HepG2 (cell line): ENCODE measurements around the gene C10orf71. TPM values are rescaled to one million over a fixed set of nuclear protein-coding genes. Genes with fewer than 3 reads are reported as not detected.

Experiments
- ATAC-seq: fragments of 200-7000 bp; cut with Tn5 transposase; 3 replicates; pipeline ENCODE4 v1.9.1; 2020; ENCODE audit warnings: mild to moderate bottlenecking, moderate library complexity
- BruUV-seq: library from RNA; stranded (reverse); fragments of 400-500 nt; replicated peaks from 2 replicates; lab custom pipeline; 2021; lab: Mats Ljungman, UMichigan
- CTCF ChIA-PET: fragments of 300-600 bp; formaldehyde crosslinking; extraction: SDS; loops from one replicate; lab custom pipeline; 2021; ENCODE audit warnings: low total read pairs, inconsistent platforms, low intra/inter-chr PET ratio; lab: Yijun Ruan, JAX
- POLR2A ChIA-PET: fragments of 350-600 bp; sonication (Branson Sonifier 250); formaldehyde crosslinking; loops from one replicate; lab custom pipeline; 2020; ENCODE audit warnings: antibody characterized with exemption, inconsistent platforms; lab: Yijun Ruan, JAX
- DNase-seq: peaks from one replicate; pipeline ENCODE4 v3.0.0-alpha.2; 2015; ENCODE audit warnings: low spot score
- FAIRE-seq: peaks from 3 replicates; lab custom pipeline; 2011; peaks lifted over from hg19 to GRCh38; lab: Jason Lieb, UNC
- H2AFZ ChIP-seq: one replicate; pipeline ENCODE4 v1.6.1; 2011; ENCODE audit warnings: low read length, inconsistent platforms
- H3K27ac ChIP-seq: fragments of 300-600 bp; 3 replicates; pipeline ENCODE4 v1.8.0; 2011; ENCODE audit warnings: mixed run types, mild to moderate bottlenecking, mixed read lengths, low read length, inconsistent platforms; ENCODE audit not compliant: insufficient read depth; ENCODE audit errors: extremely low read length
- H3K27me3 ChIP-seq, 2 experiments: fragments of 200-600 bp in 1 of 2; 2 replicates in 1 of 2; 3 replicates in 1 of 2; pipeline versions ENCODE4 v1.6.0 to v1.8.0; 2011; ENCODE audit warnings: low read length in 2 of 2, mild to moderate bottlenecking in 2 of 2, moderate library complexity in 2 of 2, inconsistent platforms in 1 of 2; ENCODE audit not compliant: insufficient read depth in 2 of 2, control insufficient read depth in 1 of 2
- H3K36me3 ChIP-seq, 2 experiments: fragments of 200-600 bp in 1 of 2; replicated peaks in 1 of 2; 2 replicates in 1 of 2; 3 replicates in 1 of 2; pipeline versions ENCODE4 v1.5.1 to v1.8.0; 2011; ENCODE audit warnings: low read length in 2 of 2, inconsistent platforms in 1 of 2; ENCODE audit not compliant: insufficient read depth in 2 of 2, control insufficient read depth in 1 of 2
- H3K4me1 ChIP-seq: 2 replicates; pipeline ENCODE4 v1.5.1; 2012; ENCODE audit warnings: low read length, inconsistent platforms; ENCODE audit not compliant: insufficient read depth
- H3K4me2 ChIP-seq: 2 replicates; pipeline ENCODE4 v1.6.0; 2011; ENCODE audit warnings: low read depth, low read length, inconsistent platforms
- H3K4me3 ChIP-seq, 3 experiments: fragments of 200-600 bp in 1 of 3; sonication (generic), shearing (Covaris generic) in 1 of 3; replicated peaks in 1 of 3; 2 replicates each; pipeline ENCODE4 v1.5.1; 2011 to 2016; ENCODE audit warnings: low read length in 3 of 3, inconsistent platforms in 2 of 3, low read depth in 2 of 3, mild to moderate bottlenecking in 2 of 3, control low read depth in 1 of 3, mixed read lengths in 1 of 3; ENCODE audit not compliant: insufficient read depth in 1 of 3
- H3K79me2 ChIP-seq: one replicate; pipeline ENCODE4 v1.6.1; 2011; ENCODE audit warnings: low read length, inconsistent platforms; ENCODE audit not compliant: insufficient read depth
- H3K9ac ChIP-seq: 2 replicates; pipeline ENCODE4 v1.6.0; 2011; ENCODE audit warnings: mild to moderate bottlenecking, low read depth, low read length, inconsistent platforms; ENCODE audit not compliant: insufficient read depth
- H3K9me3 ChIP-seq: 2 replicates; pipeline ENCODE4 v1.5.1; 2012; ENCODE audit warnings: mild to moderate bottlenecking, low read length
- H4K20me1 ChIP-seq: 2 replicates; pipeline ENCODE4 v1.6.0; 2011; ENCODE audit warnings: inconsistent platforms, mild to moderate bottlenecking, low read length, moderate library complexity; ENCODE audit not compliant: insufficient read depth
- CENPBD1 ChIP-seq: sonication (generic); formaldehyde crosslinking; IDR thresholded peaks from 2 replicates; pipeline ENCODE4 v1.8.0; 2022; ENCODE audit warnings: missing genetic modification reagents, low read depth, mild to moderate bottlenecking, borderline replicate concordance
- SCMH1 ChIP-seq: sonication (generic); formaldehyde crosslinking; IDR thresholded peaks from 2 replicates; pipeline ENCODE4 v1.9.0; 2021; ENCODE audit warnings: missing genetic modification reagents, mild to moderate bottlenecking, borderline replicate concordance
- ZFP91 ChIP-seq: sonication (generic); formaldehyde crosslinking; IDR thresholded peaks from 2 replicates; pipeline ENCODE4 v1.9.0; 2022; ENCODE audit warnings: missing genetic modification reagents, mild to moderate bottlenecking, borderline replicate concordance
- ZNF556 ChIP-seq: sonication (generic); formaldehyde crosslinking; IDR thresholded peaks from 2 replicates; pipeline ENCODE4 v1.4.0; 2020; ENCODE audit warnings: mild to moderate bottlenecking, missing genetic modification reagents, borderline replicate concordance
- WGBS: methylation state at CpG from one replicate; pipeline ENCODE4 v1.1.6; 2017; ENCODE audit warnings: low lambda C conversion rate; 5-methylcytosine and 5-hydroxymethylcytosine counted together
- in situ Hi-C: cut with HindIII; loops from 2 replicates; pipeline ENCODE4 v1.10.0; 2017; ENCODE audit warnings: low pct_unique_long_range_greater_than_20kb; ENCODE audit not compliant: extremely low pct_ligation_motif_present
- intact Hi-C: fragments of 100-400 bp; cut with micrococcal nuclease; formaldehyde crosslinking; loops from one replicate; pipeline ENCODE4 v1.10.0; 2022; ENCODE audit not compliant: unreplicated experiment
- polyA plus RNA-seq, 8 experiments: library from polyadenylated mRNA; depleted of rRNA in 3 of 8; stranded (reverse) in 7 of 8; unstranded in 1 of 8; fragments of >200 nt; fragmentation: Illumina TruSeq in 4 of 8; extraction: Trizol in 4 of 8; gene quantifications; 2 replicates each; pipeline versions ENCODE4 v1.2.1 to v1.2.3, GENCODE V29; 2011 to 2016; ENCODE audit warnings: low read depth in 4 of 8, missing spikeins in 1 of 8, mixed read lengths in 1 of 8; ENCODE audit not compliant: insufficient read depth in 1 of 8
- total RNA-seq, 5 experiments: library from RNA; depleted of rRNA; stranded (reverse); fragments of >200 nt; fragmentation: Illumina TruSeq; extraction: Trizol; gene quantifications; 2 replicates each; pipeline ENCODE4 v1.2.3, GENCODE V29; 2016; ENCODE audit warnings: low read depth in 1 of 5
- TF ChIP-seq, protein P1 (sequence below): sonication (generic); formaldehyde crosslinking; IDR thresholded peaks from 2 replicates; pipeline ENCODE4 v1.4.0; 2020; ENCODE audit warnings: missing genetic modification reagents

Gene C10orf71
- total and polyA plus RNA-seq, 2 of the 13 experiments (the other 11 are each of a cell fraction or from before 2014, with no cell fraction given): not detected

DNA sequence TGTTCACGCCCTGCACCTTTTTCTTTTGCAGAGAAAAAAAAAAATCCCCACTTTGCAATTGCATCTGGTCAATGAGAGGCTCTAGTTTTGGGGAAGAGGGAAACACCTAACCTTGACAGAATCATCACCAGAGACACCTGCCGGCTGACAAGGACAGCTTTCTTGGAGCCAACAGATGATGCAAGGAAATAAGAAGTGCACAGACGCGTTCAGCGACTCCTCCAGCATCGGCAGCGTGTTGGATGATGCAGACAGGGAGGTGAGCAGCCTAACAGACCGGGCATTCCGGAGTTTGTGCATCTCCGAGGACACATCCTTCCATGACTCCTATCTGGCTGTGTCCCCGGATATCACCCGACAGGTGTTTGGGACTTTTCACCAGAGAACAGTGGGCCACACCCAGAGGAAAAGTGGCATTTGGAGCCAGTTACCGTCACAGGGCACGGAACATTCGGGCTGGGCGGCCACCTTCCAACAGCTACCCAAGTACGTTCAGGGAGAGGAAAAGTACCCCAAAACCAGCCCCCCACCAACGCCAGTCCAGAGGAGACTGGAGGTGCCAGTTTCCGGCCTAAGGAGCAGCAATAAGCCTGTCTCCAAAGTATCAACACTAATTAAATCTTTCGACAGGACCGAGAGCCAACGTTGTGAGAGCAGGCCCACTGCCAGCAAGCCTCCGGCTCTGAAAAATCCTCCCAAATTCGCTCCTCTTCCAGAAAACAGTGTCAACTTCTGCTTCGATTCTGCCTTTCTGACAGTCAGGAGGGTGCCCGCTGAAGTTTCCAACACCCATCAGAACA lies 23.6 kb downstream of the C10orf71 start:
- in situ Hi-C loops: no loop called here
- no peak overlapping the region for H3K27ac ChIP-seq
- BruUV-seq: no TSS peak
- H3K79me2 ChIP-seq: no peaks in the 10 kb centered on the region
- no peak overlapping the region for H3K4me3 ChIP-seq
- intact Hi-C loops: no loop called here
- H3K9ac ChIP-seq: no peak overlapping the region
- WGBS: 21% methylated on average over 21 of the region's 26 CpGs
- H3K27me3 ChIP-seq: peaks cover 7 to 37% of the 10 kb centered on the region in 2 experiments; a peak in 4 of 5 replicates
- no peak for ATAC-seq
- CTCF ChIA-PET: no interaction called here
- H3K4me2 ChIP-seq: no peak overlapping the region
- POLR2A ChIA-PET: no interaction called here
- no peaks in the 10 kb centered on the region for H4K20me1 ChIP-seq
- no peaks in the 10 kb centered on the region for H3K9me3 ChIP-seq
- no peak for DNase-seq
- no peak for FAIRE-seq
- no peaks in the 10 kb centered on the region for H3K36me3 ChIP-seq
- TF ChIP-seq ZNF556 (CRISPR knock-in tag) (no peak), ZFP91 (CRISPR knock-in tag) (no peak), SCMH1 (no peak), CENPBD1 (no peak)
- TF ChIP-seq, protein P1, sequence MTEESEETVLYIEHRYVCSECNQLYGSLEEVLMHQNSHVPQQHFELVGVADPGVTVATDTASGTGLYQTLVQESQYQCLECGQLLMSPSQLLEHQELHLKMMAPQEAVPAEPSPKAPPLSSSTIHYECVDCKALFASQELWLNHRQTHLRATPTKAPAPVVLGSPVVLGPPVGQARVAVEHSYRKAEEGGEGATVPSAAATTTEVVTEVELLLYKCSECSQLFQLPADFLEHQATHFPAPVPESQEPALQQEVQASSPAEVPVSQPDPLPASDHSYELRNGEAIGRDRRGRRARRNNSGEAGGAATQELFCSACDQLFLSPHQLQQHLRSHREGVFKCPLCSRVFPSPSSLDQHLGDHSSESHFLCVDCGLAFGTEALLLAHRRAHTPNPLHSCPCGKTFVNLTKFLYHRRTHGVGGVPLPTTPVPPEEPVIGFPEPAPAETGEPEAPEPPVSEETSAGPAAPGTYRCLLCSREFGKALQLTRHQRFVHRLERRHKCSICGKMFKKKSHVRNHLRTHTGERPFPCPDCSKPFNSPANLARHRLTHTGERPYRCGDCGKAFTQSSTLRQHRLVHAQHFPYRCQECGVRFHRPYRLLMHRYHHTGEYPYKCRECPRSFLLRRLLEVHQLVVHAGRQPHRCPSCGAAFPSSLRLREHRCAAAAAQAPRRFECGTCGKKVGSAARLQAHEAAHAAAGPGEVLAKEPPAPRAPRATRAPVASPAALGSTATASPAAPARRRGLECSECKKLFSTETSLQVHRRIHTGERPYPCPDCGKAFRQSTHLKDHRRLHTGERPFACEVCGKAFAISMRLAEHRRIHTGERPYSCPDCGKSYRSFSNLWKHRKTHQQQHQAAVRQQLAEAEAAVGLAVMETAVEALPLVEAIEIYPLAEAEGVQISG (CRISPR knock-in tag): no peak
- H2AFZ ChIP-seq: no peak overlapping the region
- H3K4me1 ChIP-seq: no peaks in the 10 kb centered on the region
